Fibroblast of lung (primary cell): ENCODE measurements around the gene TNPO3.
"Not testable (repeated sequence)": the region's sequence is repeated elsewhere in the genome, so short reads cannot be mapped to it uniquely, and the experiment has no call there.

Experiments
- CTCF ChIP-seq, 2 donors: IDR thresholded peaks in 1 of 2; conservative IDR thresholded peaks in 1 of 2; 1 replicate in 1 of 2; 2 replicates in 1 of 2; pipeline ENCODE4 v1.5.1; 2011 to 2012; ENCODE audit warnings: low read length in 2 of 2, control low read depth in 1 of 2, inconsistent platforms in 1 of 2, low read depth in 1 of 2, mild to moderate bottlenecking in 1 of 2
- EZH2 ChIP-seq: IDR thresholded peaks from 2 replicates; pipeline ENCODE4 v1.5.1; 2012; ENCODE audit warnings: low read length, control low read depth, mild to moderate bottlenecking; ENCODE audit errors: missing control alignments

- not testable (repeated sequence) for TF ChIP-seq CTCF (conservative IDR thresholded peaks at IDR 0.05 in 1 of 2, IDR thresholded peaks at IDR 0.05 in 1 of 2; ENCODE audit: low read depth in 1 of 2, low read length in 2 of 2); EZH2
Measured at GRCh38 chr7:128994560-128994959, 60.4 kb downstream of the TNPO3 start.
